SHP77 (cell line): Measurements from ENCODE around the gene LSS.
"Not testable (repeated sequence)": the region's sequence is repeated elsewhere in the genome, so short reads cannot be mapped to it uniquely, and the experiment has no call there.

Experiments used
- DNase-seq, 2 experiments: peaks; one replicate each; lab custom pipeline; 2025; lab: John Stamatoyannopoulos, UW

LSS gene

DNA sequence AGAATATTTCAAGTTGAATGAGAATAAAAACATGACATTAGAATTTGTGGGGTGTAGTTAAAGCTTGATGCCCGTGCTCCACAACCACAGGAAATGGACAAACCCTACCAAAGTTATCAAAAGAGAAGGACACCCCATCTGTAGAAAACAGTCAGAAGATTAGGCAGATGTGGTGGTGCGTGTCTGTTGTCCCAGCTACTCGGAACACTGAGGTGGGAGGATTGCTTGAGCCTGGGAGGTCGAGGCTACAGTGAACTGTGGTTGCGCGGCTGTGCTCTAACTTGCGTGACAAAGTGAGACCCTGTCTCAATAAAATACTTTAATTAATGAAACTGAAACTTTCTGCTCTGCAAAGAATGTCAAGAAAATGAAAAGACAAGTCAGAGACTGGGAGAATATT lies 42.9 kb downstream of the LSS start:
- no peak for DNase-seq

DNA sequence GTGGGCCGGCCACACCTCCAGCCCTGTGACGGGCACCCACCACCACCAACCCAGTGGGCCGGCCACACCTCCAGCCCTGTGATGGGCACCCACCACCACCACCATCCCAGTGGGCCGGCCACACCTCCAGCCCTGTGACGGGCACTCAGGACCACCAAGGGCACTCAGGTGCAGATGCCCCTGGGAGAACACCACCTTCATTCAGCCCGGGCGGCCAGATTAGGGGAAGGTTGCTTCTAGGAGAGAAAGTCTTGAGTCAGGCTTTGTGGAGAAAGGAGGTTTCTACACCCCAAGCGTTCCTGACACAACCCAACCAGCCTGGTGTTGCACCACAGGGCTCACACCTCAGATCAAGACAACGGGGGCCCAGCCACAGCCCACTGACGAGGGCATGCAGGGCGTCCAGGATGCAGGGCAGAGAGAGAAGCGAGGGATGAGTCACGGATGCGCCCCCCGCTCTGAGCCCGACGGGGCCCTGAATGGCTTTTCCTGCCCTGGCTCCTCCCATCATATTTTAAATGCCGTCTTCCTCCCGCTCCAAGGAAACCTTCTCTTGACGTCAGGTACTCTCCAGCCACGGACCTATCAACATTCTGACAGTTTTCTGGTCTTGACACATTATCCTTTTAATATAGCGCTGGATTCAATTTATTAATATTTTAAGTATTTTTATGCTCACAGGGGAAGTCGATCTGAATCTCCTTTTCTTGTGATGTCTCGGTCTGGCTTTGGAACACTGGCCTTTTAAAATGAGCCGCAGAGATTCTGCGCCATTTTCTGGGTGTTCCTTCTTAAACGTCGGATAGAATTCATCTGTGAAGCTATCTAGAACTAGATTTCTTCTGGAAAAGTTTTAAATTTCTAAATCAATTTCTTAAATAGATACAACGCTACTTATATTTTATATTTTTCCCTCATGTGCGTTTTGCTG lies 43.7 kb downstream of the LSS start:
- DNase-seq, result peak; percentile 66 to 72

DNA sequence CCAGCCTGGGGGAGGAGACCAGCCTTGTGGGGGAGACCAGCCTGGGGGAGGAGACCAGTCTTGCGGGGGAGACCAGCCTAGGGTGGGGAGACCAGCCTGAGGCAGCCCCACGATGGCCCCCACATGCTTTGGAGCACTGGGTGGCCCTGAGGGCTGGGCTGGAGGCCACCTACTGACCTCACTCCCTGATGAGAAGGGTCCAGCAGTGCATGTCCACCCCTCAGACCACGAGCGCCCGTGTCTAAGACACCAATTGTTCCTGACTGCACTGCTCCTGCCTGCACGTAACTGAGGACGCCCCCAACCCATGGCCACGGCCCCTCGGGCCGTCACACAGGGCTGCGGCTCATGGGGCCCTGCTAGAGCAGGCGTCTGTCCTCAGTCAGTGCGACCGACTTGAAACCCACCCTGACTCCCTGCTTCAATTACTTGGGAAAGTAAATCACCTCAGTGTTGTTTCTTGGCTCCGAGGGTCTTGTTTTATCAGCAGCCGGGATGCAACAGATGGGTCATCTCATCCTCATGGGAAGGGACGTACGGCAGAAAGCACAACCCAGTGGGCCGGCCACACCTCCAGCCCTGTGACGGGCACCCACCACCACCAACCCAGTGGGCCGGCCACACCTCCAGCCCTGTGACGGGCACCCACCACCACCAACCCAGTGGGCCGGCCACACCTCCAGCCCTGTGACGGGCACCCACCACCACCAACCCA lies 44.5 kb downstream of the LSS start, which contains the start of gene SPATC1L:
SPATC1L (minus strand) TSS at position 550 of the 715 bp plus-strand sequence. CDS start 1,643 bp downstream, outside the sequence.
- DNase-seq, result peak; percentile 10 to 65

- not testable (repeated sequence) for DNase-seq
Measured at GRCh38 chr21:46183337-46183909, 45.2 kb downstream of the LSS start.

- DNase-seq, result no peak
Measured at GRCh38 chr21:46182548-46183336, 45.8 kb downstream of the LSS start.

- no peak for DNase-seq
Measured at GRCh38 chr21:46181953-46182547, 46.5 kb downstream of the LSS start.

DNA sequence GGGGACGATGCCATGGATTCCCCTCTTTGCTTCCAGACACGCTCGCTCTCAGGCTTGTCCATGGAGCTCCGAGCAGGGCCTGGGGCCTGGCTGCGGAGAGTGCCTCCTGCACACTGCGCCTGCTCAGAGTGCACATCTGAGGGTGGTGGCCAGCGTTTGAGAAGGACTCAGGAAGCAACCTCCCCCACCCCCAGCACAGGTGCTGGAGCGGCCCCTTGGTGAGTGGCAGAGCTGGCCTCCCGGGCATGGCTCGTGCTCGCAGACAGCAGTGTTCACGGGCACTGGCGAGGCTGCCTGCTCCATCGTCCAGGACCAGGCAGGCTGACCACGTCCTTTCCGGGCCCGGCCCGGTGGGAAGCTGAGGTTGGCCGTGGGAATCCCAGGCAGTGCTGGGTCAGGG lies 47.1 kb downstream of the LSS start:
- DNase-seq, result no peak

DNA sequence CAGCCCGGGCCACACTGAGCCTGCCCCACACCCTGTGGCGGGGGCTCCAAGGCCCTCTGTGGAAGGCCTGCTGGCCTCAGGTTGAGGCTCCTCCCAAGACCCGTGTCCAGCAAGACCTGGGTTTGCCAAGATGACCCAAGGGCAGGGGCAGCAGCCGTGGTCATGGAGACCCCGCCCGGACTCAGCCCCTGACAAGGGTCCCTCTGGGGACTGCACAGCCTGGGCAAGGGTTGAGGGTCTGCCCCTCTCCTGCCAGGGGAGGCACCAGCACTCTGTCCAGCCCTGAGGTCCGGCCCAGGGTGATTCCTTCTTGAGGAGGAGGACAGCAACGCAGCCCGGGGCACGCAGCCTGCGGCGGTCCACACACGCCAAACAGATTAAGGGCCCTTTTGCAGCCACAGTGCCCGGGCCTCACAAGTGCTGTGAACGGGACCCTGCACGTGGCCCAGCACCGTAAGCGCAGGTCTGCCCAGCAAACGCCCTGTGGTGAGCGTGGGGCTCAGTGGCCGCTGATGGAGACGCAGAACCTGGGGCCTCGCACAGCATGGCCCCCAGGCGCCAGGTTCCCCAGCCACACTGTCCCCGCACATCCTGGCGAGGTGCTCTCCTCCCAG lies 47.7 kb downstream of the LSS start:
- DNase-seq, result no peak

DNA sequence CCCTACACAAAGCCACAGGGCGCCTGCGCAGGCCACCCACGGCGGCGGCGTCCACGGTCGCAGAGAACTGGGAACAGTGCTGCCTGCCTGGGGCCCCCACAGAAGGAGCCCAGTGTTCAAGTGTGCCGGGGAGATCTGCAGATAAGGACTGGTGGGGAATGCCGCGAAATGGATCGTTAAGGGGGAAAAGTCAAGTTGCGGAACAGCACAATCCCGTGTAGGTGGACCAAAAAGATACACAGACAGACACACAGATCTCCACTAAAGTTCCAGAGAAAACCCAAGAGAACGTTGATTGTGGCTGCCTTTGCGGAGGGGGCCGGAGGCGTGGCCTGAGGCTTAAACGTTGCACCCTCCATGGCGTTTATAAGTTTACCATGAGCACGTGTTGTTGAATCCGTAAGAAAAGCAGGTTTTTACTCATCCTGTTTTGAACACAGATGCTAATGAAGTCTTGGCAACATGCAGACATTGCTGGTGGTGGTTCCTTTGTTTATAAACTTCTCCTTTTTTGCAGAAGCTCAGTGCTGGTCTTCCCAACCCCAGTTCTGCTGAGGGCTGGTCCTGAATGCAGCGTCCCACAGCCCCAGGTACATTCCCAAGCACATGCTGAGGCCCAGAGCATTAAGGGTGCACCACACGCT lies 48.4 kb downstream of the LSS start:
- DNase-seq, result no peak

DNA sequence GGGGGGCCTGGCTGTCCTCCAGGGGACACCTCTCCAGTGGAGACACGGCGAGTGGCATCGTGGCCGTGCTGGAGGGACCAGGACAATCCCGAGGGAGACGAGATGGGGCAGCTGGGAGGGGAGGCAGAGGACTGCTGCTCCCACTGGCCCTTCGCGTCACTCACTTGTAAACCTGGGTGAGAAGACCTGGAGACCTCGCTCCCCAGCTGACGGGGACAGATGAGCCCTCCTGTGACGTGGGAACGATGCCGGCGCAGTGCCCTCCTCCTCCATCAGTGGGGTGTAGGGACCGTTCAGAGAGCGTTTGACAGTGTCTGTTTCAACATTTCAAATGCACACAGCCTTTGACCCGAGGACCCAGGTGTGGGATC lies 48.9 kb downstream of the LSS start:
- DNase-seq, result no peak

DNA sequence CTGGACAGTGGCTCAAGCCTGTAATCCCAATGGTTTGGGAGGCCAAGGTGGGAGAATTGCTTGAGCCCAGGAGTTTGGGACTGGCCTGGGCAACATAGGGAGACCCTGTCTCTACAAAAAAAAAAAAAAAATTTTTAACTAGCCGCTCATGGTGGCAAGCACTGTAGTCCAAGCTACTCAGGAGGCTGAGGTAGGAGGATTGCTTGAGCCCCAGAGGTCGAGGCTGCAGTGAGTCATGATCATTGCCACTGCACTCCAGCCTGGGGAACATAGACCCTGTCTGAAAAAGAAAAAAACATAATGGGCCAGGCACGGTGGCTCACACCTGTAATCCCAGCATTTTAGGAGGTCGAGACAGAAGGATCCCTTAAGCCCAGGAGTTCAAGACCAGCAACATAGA lies 49.6 kb downstream of the LSS start:
- DNase-seq, result no peak

- not testable (repeated sequence) for DNase-seq
Measured at GRCh38 chr21:46176443-46177129, 52.0 kb downstream of the LSS start.

DNA sequence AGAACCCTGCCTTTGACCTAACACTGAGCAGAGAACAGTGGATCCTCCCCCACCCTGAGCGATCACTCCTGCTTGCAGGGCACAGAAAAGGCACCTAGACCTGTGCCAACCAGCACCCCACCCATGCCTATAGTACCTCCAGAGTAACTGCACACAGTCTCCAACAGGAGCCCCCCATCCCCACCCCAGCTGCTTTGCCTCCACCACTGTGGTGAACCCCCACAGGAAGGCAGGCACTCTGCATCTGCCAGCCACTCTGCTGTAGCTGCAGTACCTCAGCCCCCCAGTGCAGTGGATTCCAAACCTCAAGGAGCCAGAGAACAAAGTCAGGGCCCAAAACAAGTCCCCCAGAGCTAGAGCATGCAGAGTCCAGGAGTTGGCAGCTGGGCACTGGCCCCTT lies 55.0 kb downstream of the LSS start:
- DNase-seq, result no peak

DNA sequence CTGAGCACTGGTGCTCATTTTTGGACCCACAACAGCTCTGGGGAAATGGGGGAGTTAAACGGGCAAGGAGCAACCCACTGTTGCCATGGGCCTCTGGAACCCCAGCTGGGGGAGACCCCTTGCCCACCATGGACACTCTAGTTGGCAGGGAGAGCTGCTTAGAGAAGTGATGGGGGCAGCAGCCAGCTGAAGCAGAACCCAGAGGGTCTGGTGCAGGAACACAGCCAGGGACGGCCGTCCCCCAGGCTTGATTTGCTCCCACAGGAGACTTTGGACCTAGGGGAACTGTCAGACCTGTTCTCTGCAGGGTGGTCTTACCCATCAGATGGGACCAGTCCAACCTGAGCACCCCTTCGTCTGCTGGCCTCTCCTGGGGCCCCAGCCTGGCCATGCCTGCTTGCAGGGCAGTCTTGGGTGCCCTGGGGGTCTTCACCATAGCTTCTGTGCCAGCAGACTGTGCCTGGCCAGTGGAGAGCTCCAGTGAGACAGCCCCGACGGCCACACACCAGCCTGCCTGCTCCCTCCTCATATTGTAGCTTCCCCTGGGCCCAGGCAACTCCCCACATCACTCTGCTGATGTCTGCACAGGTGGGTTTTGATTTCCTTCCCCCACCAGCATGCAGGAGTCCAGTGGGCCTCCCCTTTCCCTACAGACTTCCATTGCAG lies 55.6 kb downstream of the LSS start:
- DNase-seq, result no peak

GRCh38 chr21:46171996-46172862 lies 56.3 kb downstream of the LSS start:
- no peak for DNase-seq

- no peak for DNase-seq
Measured at GRCh38 chr21:46171585-46171984, 57.0 kb downstream of the LSS start.

GRCh38 chr21:46170436-46171193 lies 58.0 kb downstream of the LSS start:
- DNase-seq, result not testable (repeated sequence)
